ENCODE data around the gene ELAVL3. TPM values are rescaled to one million over a fixed set of nuclear protein-coding genes. Genes with fewer than 3 reads are reported as not detected.
"Not testable (repeated sequence)": the region's sequence is repeated elsewhere in the genome, so short reads cannot be mapped to it uniquely, and the experiment has no call there.

ELAVL3 gene
- total and polyA plus RNA-seq, 2 of the 8 experiments (the other 6 are each of a cell fraction or from before 2014, with no cell fraction given): 0.80 to 1.0 TPM

DNA sequence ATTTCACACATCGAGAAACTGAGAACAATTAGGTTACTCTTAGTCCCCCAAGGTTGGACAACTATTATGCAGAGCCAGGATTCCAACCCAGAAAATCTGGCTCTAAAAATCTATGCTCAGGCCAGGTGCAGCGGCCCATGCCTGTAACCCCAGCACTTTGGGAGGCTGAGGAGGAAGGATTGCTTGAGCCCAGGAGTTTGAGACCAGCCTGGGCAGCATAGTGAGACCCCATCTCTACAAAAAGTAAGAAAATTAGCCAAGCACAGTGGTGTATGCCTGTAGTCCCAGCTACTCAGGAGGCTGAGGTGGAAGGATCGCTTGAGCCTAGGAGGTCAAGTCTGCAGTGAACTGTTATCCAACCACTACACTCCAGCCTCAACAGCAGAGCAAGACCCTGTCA, 47.3 kb downstream of the ELAVL3 start:
- H3K79me1 ChIP-seq (ENCODE audit: low read depth, low read length); POLR2A ChIA-PET (ENCODE audit: partially characterized antibody); H2BK12ac ChIP-seq (ENCODE audit: low read depth, low read length); H3K27ac ChIP-seq (ENCODE audit: low read depth, low read length); H3K14ac ChIP-seq (ENCODE audit: insufficient read length); H4K8ac ChIP-seq (ENCODE audit: extremely low read depth, insufficient read depth, low read length); H3K4ac ChIP-seq (replicated peaks; ENCODE audit: insufficient read length, low read depth, low read length); FAIRE-seq; H2BK15ac ChIP-seq (ENCODE audit: low read length); H3K4me3 ChIP-seq (ENCODE audit: extremely low read depth in 1 of 4, insufficient read depth in 2 of 4, low read depth in 3 of 4, low read length in 4 of 4); H3K18ac ChIP-seq (ENCODE audit: extremely low read depth, low read length); H3K4me2 ChIP-seq (ENCODE audit: insufficient read depth in 1 of 2, low read depth in 2 of 2, low read length in 2 of 2); H3K27me3 ChIP-seq (replicated peaks in 1 of 4; ENCODE audit: control insufficient read depth in 3 of 4, extremely low read depth in 1 of 4, insufficient read depth in 3 of 4, low read length in 3 of 4); H3K23ac ChIP-seq (ENCODE audit: insufficient read length); H4K91ac ChIP-seq (replicated peaks; ENCODE audit: insufficient read length, low read length); H3K9me3 ChIP-seq (ENCODE audit: insufficient read depth in 2 of 2, low read depth in 1 of 2, low read length in 1 of 2); H2AK5ac ChIP-seq (ENCODE audit: low read depth, low read length); H3K56ac ChIP-seq (replicated peaks; ENCODE audit: insufficient read length, low read depth, low read length); DNase-seq (ENCODE audit: low read depth in 1 of 2, low spot score in 2 of 2); H3K9ac ChIP-seq (replicated peaks in 1 of 4; ENCODE audit: extremely low read depth in 1 of 4, low read depth in 3 of 4, low read length in 3 of 4); H2BK5ac ChIP-seq (ENCODE audit: low read depth, low read length); H2BK120ac ChIP-seq (replicated peaks; ENCODE audit: low read depth, low read length); H2BK20ac ChIP-seq (ENCODE audit: low read length); H4K5ac ChIP-seq (ENCODE audit: insufficient read length, low read depth, low read length); H3K23me2 ChIP-seq (ENCODE audit: low read depth, low read length); H4K20me1 ChIP-seq (replicated peaks in 1 of 2; ENCODE audit: control insufficient read depth in 1 of 2, insufficient read depth in 2 of 2, low read length in 2 of 2); H2AFZ ChIP-seq (ENCODE audit: low read length): not testable (repeated sequence)
- Histone ChIP-seq H3K79me2 (ENCODE audit: control insufficient read depth in 1 of 2, insufficient read depth in 2 of 2, low read length in 2 of 2) (peaks cover 0 to 16% of the 10 kb centered on the region in 2 experiments; a peak in 2 of 4 replicates), H3K36me3 (ENCODE audit: control insufficient read depth in 2 of 4, insufficient read depth in 4 of 4, low read length in 3 of 4) (peaks cover 9 to 16% (median 12%) of the 10 kb centered on the region in 4 experiments; a peak in 7 of 8 replicates), H3K4me1 (replicated peaks in 1 of 4; ENCODE audit: control insufficient read depth in 3 of 4, insufficient read depth in 4 of 4, low read length in 3 of 4) (peaks cover 0 to 13% (median 7%) of the 10 kb centered on the region in 4 experiments; a peak in 5 of 7 replicates)
- 88% methylated on average over 3 of the region's 3 CpGs; no CpG with 5 or more reads in 1 of the 2 experiments for WGBS, 2 experiments (ENCODE audit: extremely low coverage in 1 of 2, insufficient coverage in 1 of 2, insufficient read length in 1 of 2, insufficient replicate concordance in 2 of 2, low coverage in 1 of 2, low lambda C conversion rate in 2 of 2, missing lambda C conversion rate in 1 of 2)
- CTCF ChIA-PET (ENCODE audit: partially characterized antibody): interaction anchor here (0.8 to 13.0 kb wide), 4 partner anchors 12 to 54 kb away, joined by 3 to 192 read pairs (median 8); partner anchors contain the start of genes EPOR and SWSAP1
